Hepatocyte (in vitro differentiated cells): ENCODE measurements around the gene TTC7B. TPM values are rescaled to one million over a fixed set of nuclear protein-coding genes. Genes with fewer than 3 reads are reported as not detected.

ENCODE experiments used
- DNase-seq: peaks from one replicate; pipeline ENCODE4 v3.0.0-alpha.2; 2016; ENCODE audit warnings: low spot score
- H2AFZ ChIP-seq: fragments of 200-600 bp; sonication (generic); 2 replicates; pipeline ENCODE4 v1.6.0; 2016; ENCODE audit warnings: antibody characterized with exemption, mild to moderate bottlenecking
- H3K27ac ChIP-seq: fragments of 200-600 bp; sonication (generic); 2 replicates; pipeline ENCODE4 v1.5.1; 2016; ENCODE audit warnings: mild to moderate bottlenecking
- H3K27me3 ChIP-seq: fragments of 200-600 bp; sonication (generic); 2 replicates; pipeline ENCODE4 v1.6.1; 2016
- H3K36me3 ChIP-seq: fragments of 200-600 bp; sonication (generic); replicated peaks from 2 replicates; pipeline ENCODE4 v1.5.1; 2016; ENCODE audit warnings: low read depth; ENCODE audit not compliant: insufficient read depth
- H3K4me1 ChIP-seq: fragments of 200-600 bp; sonication (generic); 2 replicates; pipeline ENCODE4 v1.5.1; 2016; ENCODE audit warnings: mild to moderate bottlenecking, moderate library complexity; ENCODE audit not compliant: insufficient read depth
- H3K4me2 ChIP-seq: fragments of 200-600 bp; sonication (generic); 2 replicates; pipeline ENCODE4 v1.6.0; 2016
- H3K4me3 ChIP-seq: fragments of 200-600 bp; sonication (generic); 2 replicates; pipeline ENCODE4 v1.5.1; 2016; ENCODE audit warnings: mild to moderate bottlenecking
- H3K79me2 ChIP-seq: fragments of 200-600 bp; sonication (generic); 2 replicates; pipeline ENCODE4 v1.6.0; 2017; ENCODE audit warnings: mild to moderate bottlenecking
- H3K9me2 ChIP-seq: fragments of 200-600 bp; sonication (generic); replicated peaks from 2 replicates; pipeline ENCODE4 v1.6.0; 2017; ENCODE audit warnings: mild to moderate bottlenecking; ENCODE audit not compliant: insufficient read depth
- H3K9me3 ChIP-seq: fragments of 200-600 bp; sonication (generic); 2 replicates; pipeline ENCODE4 v1.5.1; 2016; ENCODE audit warnings: low read depth, mild to moderate bottlenecking
- H4K20me1 ChIP-seq: fragments of 200-600 bp; sonication (generic); 2 replicates; pipeline ENCODE4 v1.6.0; 2016; ENCODE audit warnings: mild to moderate bottlenecking; ENCODE audit not compliant: insufficient read depth, poor library complexity, severe bottlenecking
- EZH2 ChIP-seq: fragments of 200-600 bp; sonication (generic); IDR thresholded peaks from 2 replicates; pipeline ENCODE4 v1.6.1; 2016; ENCODE audit warnings: antibody characterized with exemption, mild to moderate bottlenecking, borderline replicate concordance
- EZH2phosphoT487 ChIP-seq: fragments of 200-600 bp; sonication (generic); IDR thresholded peaks from one replicate; pipeline ENCODE4 v1.6.1; 2018; ENCODE audit warnings: antibody characterized with exemption, mild to moderate bottlenecking, low read depth, moderate library complexity; ENCODE audit not compliant: unreplicated experiment, severe bottlenecking
- WGBS: methylation state at CpG from one replicate; pipeline ENCODE4 v1.1.6; 2016; ENCODE audit warnings: low lambda C conversion rate; ENCODE audit errors: missing lambda C conversion rate; 5-methylcytosine and 5-hydroxymethylcytosine counted together
- polyA plus RNA-seq: library from polyadenylated mRNA; unstranded; fragments of >200 nt; fragmentation: Nextera tagmentation; extraction: Ambion mirVana; gene quantifications from 2 replicates; pipeline ENCODE4 v1.2.1, GENCODE V29; 2016
- total RNA-seq: library from RNA; depleted of rRNA; stranded (reverse); fragments of >200 nt; gene quantifications from 2 replicates; pipeline ENCODE4 v1.2.3, GENCODE V29; 2014
- TF ChIP-seq, protein P1 (sequence below): fragments of 200-600 bp; sonication (generic); IDR thresholded peaks from 2 replicates; pipeline ENCODE4 v1.5.1; 2016; ENCODE audit warnings: antibody characterized with exemption, mild to moderate bottlenecking; ENCODE audit not compliant: poor library complexity

TTC7B gene
- total and polyA plus RNA-seq, 2 experiments from 2014 or later, result 10.7 to 25.5 TPM

GRCh38 chr14:90489916-90490719 lies 326.1 kb downstream of the TTC7B start:
- Histone ChIP-seq H3K36me3 (no peaks in the 10 kb centered on the region), H3K4me2 (no peak overlapping the region), H3K4me1 (peaks cover 4% of the 10 kb centered on the region), H3K9me3 (no peaks in the 10 kb centered on the region), H4K20me1 (no peaks in the 10 kb centered on the region), H3K4me3 (no peak overlapping the region), H2AFZ (no peak overlapping the region), H3K9me2 (no peaks in the 10 kb centered on the region), H3K79me2 (no peaks in the 10 kb centered on the region), H3K27me3 (no peaks in the 10 kb centered on the region), H3K27ac (no peak overlapping the region)
- 88% methylated on average over 8 of the region's 8 CpGs for WGBS
- TF ChIP-seq EZH2phosphoT487, result no peak
- TF ChIP-seq, protein P1, sequence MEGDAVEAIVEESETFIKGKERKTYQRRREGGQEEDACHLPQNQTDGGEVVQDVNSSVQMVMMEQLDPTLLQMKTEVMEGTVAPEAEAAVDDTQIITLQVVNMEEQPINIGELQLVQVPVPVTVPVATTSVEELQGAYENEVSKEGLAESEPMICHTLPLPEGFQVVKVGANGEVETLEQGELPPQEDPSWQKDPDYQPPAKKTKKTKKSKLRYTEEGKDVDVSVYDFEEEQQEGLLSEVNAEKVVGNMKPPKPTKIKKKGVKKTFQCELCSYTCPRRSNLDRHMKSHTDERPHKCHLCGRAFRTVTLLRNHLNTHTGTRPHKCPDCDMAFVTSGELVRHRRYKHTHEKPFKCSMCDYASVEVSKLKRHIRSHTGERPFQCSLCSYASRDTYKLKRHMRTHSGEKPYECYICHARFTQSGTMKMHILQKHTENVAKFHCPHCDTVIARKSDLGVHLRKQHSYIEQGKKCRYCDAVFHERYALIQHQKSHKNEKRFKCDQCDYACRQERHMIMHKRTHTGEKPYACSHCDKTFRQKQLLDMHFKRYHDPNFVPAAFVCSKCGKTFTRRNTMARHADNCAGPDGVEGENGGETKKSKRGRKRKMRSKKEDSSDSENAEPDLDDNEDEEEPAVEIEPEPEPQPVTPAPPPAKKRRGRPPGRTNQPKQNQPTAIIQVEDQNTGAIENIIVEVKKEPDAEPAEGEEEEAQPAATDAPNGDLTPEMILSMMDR, result no peak
- no peak for TF ChIP-seq EZH2
- no peak for DNase-seq

DNA sequence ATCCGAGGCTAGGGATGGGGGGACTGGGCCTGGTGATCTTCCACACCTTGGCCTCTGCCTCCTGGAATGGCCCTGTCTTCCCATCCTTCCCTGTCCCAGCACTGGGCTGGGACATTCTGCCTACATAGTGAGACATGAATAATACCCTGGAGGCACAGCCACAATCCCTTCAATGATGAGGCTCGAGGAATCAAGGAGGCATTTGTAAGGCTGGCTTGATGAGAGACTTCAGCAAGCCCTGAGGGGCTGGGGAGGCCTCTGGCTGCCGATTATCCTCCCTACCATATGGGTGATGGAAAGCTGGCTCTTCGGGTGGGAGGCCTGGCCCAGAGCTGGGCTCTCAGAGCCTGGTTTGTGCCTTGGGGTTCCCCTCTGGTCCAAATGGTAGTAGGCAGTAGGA lies 326.9 kb downstream of the TTC7B start:
- H3K9me3 ChIP-seq, result no peaks in the 10 kb centered on the region
- TF ChIP-seq EZH2phosphoT487 (no peak), EZH2 (no peak)
- TF ChIP-seq, protein P1, result no peak
- no peaks in the 10 kb centered on the region for H3K27me3 ChIP-seq
- H3K4me3 ChIP-seq, result no peak overlapping the region
- no peak overlapping the region for H3K27ac ChIP-seq
- 79% methylated on average over 4 of the region's 4 CpGs for WGBS
- H3K4me2 ChIP-seq, result no peak overlapping the region
- H2AFZ ChIP-seq, result no peak overlapping the region
- no peaks in the 10 kb centered on the region for H3K9me2 ChIP-seq
- no peaks in the 10 kb centered on the region for H3K36me3 ChIP-seq
- no peak for DNase-seq
- H4K20me1 ChIP-seq, result no peaks in the 10 kb centered on the region
- H3K79me2 ChIP-seq, result no peaks in the 10 kb centered on the region
- peaks cover 4% of the 10 kb centered on the region for H3K4me1 ChIP-seq

DNA sequence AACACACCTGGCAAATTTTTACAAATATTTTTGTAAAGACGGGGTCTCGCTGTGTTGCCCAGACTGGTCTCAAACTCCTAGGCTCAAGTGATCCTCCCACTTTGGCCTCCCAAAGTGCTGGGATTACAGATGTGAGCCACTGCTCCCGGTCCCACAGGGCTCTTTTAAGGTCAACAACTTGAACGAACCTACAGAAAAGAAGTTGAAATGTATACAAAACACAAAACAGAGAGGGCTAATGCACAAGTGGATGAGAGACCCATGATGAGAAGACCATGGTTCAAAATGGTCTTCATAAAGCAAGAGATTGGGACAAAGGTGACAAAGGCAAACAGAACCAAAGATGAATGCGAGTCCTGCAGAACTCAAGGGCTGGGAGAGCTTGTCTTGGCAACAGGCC lies 328.0 kb downstream of the TTC7B start:
- no peaks in the 10 kb centered on the region for H3K9me3 ChIP-seq
- no peaks in the 10 kb centered on the region for H3K27me3 ChIP-seq
- H2AFZ ChIP-seq, result no peak overlapping the region
- no peaks in the 10 kb centered on the region for H3K36me3 ChIP-seq
- H3K79me2 ChIP-seq, result no peaks in the 10 kb centered on the region
- no peaks in the 10 kb centered on the region for H3K9me2 ChIP-seq
- 88% methylated on average over 5 of the region's 5 CpGs for WGBS
- no peak overlapping the region for H3K4me2 ChIP-seq
- no peaks in the 10 kb centered on the region for H4K20me1 ChIP-seq
- peaks cover 4% of the 10 kb centered on the region for H3K4me1 ChIP-seq
- no peak overlapping the region for H3K4me3 ChIP-seq
- H3K27ac ChIP-seq, result no peak overlapping the region
- no peak for DNase-seq
- TF ChIP-seq EZH2, result no peak
- TF ChIP-seq, protein P1, result no peak
- no peak for TF ChIP-seq EZH2phosphoT487
